ENCODE measurements around the gene PLA2G2A. TPM values are rescaled to one million over a fixed set of nuclear protein-coding genes. Genes with fewer than 3 reads are reported as not detected.

PLA2G2A gene
- total and polyA plus RNA-seq, 2 of the 8 experiments (the other 6 are each of a cell fraction or from before 2014, with no cell fraction given), result 0.69 to 3.7 TPM

DNA sequence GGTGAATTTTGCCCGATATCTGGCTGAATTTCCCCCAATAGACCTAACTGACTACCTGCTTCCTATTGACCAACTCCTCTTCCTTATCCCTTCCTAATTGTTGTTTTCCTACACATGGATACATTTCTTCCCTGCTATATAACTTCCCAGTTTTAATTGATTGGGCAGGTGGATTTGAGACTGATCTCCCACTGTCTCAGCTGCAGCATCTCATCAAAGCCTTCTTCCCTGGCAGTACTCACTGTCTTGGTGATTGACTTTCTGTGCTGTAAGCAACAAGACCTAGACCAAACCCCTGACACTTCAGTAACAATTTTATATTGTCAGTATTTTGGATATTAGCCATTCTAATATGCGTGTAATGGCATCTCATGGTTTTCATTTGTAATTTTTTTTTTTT lies 11.3 kb upstream of the PLA2G2A start:
- Histone ChIP-seq H3K79me1 (ENCODE audit: low read depth, low read length) (no peaks in the 10 kb centered on the region), H3K18ac (ENCODE audit: extremely low read depth, low read length) (peak overlapping the region; percentile 81; the same call in 1 of the 2 replicates), H2AFZ (ENCODE audit: low read length) (no peak overlapping the region), H3K4me2 (ENCODE audit: insufficient read depth in 1 of 2, low read depth in 2 of 2, low read length in 2 of 2) (peak overlapping the region; percentile 45 to 82), H2BK120ac (replicated peaks; ENCODE audit: low read depth, low read length) (peak overlapping the region; percentile 96), H3K56ac (replicated peaks; ENCODE audit: insufficient read length, low read depth, low read length) (peak overlapping the region; percentile 24), H3K36me3 (ENCODE audit: control insufficient read depth in 2 of 4, insufficient read depth in 4 of 4, low read length in 3 of 4) (peaks cover 0 to 5% (median 0%) of the 10 kb centered on the region in 4 experiments; a peak in 1 of 8 replicates), H2BK5ac (ENCODE audit: low read depth, low read length) (peak overlapping the region; percentile 93; the same call in 1 of the 2 replicates), H3K4me1 (replicated peaks in 1 of 4; ENCODE audit: control insufficient read depth in 3 of 4, insufficient read depth in 4 of 4, low read length in 3 of 4) (peaks cover 6 to 13% (median 11%) of the 10 kb centered on the region in 4 experiments; a peak in 6 of 7 replicates), H2BK12ac (ENCODE audit: low read depth, low read length) (peak overlapping the region; percentile 95), H3K79me2 (ENCODE audit: control insufficient read depth in 1 of 2, insufficient read depth in 2 of 2, low read length in 2 of 2) (no peaks in the 10 kb centered on the region), H3K9me3 (ENCODE audit: insufficient read depth in 2 of 2, low read depth in 1 of 2, low read length in 1 of 2) (peaks cover 12% of the 10 kb centered on the region in 2 experiments), H2BK15ac (ENCODE audit: low read length) (no peak overlapping the region), H4K20me1 (replicated peaks in 1 of 2; ENCODE audit: control insufficient read depth in 1 of 2, insufficient read depth in 2 of 2, low read length in 2 of 2) (no peaks in the 10 kb centered on the region), H2AK5ac (ENCODE audit: low read depth, low read length) (no peak overlapping the region), H3K14ac (ENCODE audit: insufficient read length) (no peak overlapping the region), H4K5ac (ENCODE audit: insufficient read length, low read depth, low read length) (no peak overlapping the region), H3K9ac (replicated peaks in 1 of 4; ENCODE audit: extremely low read depth in 1 of 4, low read depth in 3 of 4, low read length in 3 of 4) (peak overlapping the region in 1 of 4 experiments; percentile 21; a peak in 2 of 7 replicates), H3K4ac (replicated peaks; ENCODE audit: insufficient read length, low read depth, low read length) (no peak overlapping the region), H4K8ac (ENCODE audit: extremely low read depth, insufficient read depth, low read length) (no peak overlapping the region), H2BK20ac (ENCODE audit: low read length) (peak overlapping the region; percentile 97; the same call in 1 of the 2 replicates), H3K27ac (ENCODE audit: low read depth, low read length) (peak overlapping the region; percentile 58; the same call in 1 of the 2 replicates), H3K23ac (ENCODE audit: insufficient read length) (no peak overlapping the region), H3K4me3 (ENCODE audit: extremely low read depth in 1 of 4, insufficient read depth in 2 of 4, low read depth in 3 of 4, low read length in 4 of 4) (peak overlapping the region in 3 of 4 experiments; percentile 9 to 43 (median 23); a peak in 5 of 8 replicates), H4K91ac (replicated peaks; ENCODE audit: insufficient read length, low read length) (peak overlapping the region; percentile 12), H3K23me2 (ENCODE audit: low read depth, low read length) (no peaks in the 10 kb centered on the region), H3K27me3 (replicated peaks in 1 of 4; ENCODE audit: control insufficient read depth in 3 of 4, extremely low read depth in 1 of 4, insufficient read depth in 3 of 4, low read length in 3 of 4) (no peaks in the 10 kb centered on the region)
- POLR2A ChIA-PET (ENCODE audit: partially characterized antibody), result interaction anchor here (0.8 to 1.3 kb wide), 2 partner anchors 12 to 13 kb away, joined by 3 read pairs; no protein-coding TSS in a partner anchor
- CTCF ChIA-PET (ENCODE audit: partially characterized antibody), result interaction anchor here (0.7 to 1.6 kb wide), 2 partner anchors 16 to 193 kb away, joined by 3 to 4 read pairs; no protein-coding TSS in a partner anchor
- WGBS, 2 experiments (ENCODE audit: extremely low coverage in 1 of 2, insufficient coverage in 1 of 2, insufficient read length in 1 of 2, insufficient replicate concordance in 2 of 2, low coverage in 1 of 2, low lambda C conversion rate in 2 of 2, missing lambda C conversion rate in 1 of 2), result 17% methylated on average over 2 of the region's 2 CpGs; no CpG with 5 or more reads in 1 of the 2 experiments
- no peak for DNase-seq (ENCODE audit: low read depth in 1 of 2, low spot score in 2 of 2)
- FAIRE-seq, result peak; percentile 7
- no peak for TF ChIP-seq YY1 (IDR thresholded peaks at IDR 0.05; ENCODE audit: low read depth, low read length)
- TF ChIP-seq SAP30 (IDR thresholded peaks at IDR 0.05; ENCODE audit: insufficient read depth, insufficient replicate concordance, low read length), result no peak
- no peak for TF ChIP-seq SP4 (IDR thresholded peaks at IDR 0.05; ENCODE audit: low read length)
- no peak for TF ChIP-seq TAF7 (optimal IDR thresholded peaks at IDR 0.05; ENCODE audit: borderline replicate concordance, low read depth, low read length)
- TF ChIP-seq SIN3A (conservative IDR thresholded peaks at IDR 0.05 in 1 of 2, IDR thresholded peaks at IDR 0.05 in 1 of 2; ENCODE audit: low read depth in 1 of 2, low read length in 2 of 2), result no peak
- no peak for TF ChIP-seq TAF1 (IDR thresholded peaks at IDR 0.05; ENCODE audit: low read depth, low read length)
- TF ChIP-seq GABPA (IDR thresholded peaks at IDR 0.05; ENCODE audit: borderline replicate concordance, insufficient read depth, low read length), result no peak
- no peak for TF ChIP-seq CBX8 (IDR thresholded peaks at IDR 0.05; ENCODE audit: borderline replicate concordance, low read depth, low read length)
- TF ChIP-seq TEAD4 (IDR thresholded peaks at IDR 0.05; ENCODE audit: low read depth, low read length), result no peak
- no peak for TF ChIP-seq KDM5A (IDR thresholded peaks at IDR 0.05; ENCODE audit: low read length)
- TF ChIP-seq, protein P1, sequence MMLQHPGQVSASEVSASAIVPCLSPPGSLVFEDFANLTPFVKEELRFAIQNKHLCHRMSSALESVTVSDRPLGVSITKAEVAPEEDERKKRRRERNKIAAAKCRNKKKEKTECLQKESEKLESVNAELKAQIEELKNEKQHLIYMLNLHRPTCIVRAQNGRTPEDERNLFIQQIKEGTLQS (IDR thresholded peaks at IDR 0.05; ENCODE audit: insufficient read depth, low read depth, low read length), result no peak
- no peak for TF ChIP-seq EZH2 (IDR thresholded peaks at IDR 0.05; ENCODE audit: low read depth, low read length, severe bottlenecking)
